Eye (tissue), 1 donor: Measurements from ENCODE around the gene DHX40.
"Not testable (repeated sequence)": the region's sequence is repeated elsewhere in the genome, so short reads cannot be mapped to it uniquely, and the experiment has no call there.

ENCODE experiments used
- DNase-seq: peaks from one replicate; pipeline ENCODE4 v3.0.0-alpha.2; 2015

The DHX40 gene, protein sequence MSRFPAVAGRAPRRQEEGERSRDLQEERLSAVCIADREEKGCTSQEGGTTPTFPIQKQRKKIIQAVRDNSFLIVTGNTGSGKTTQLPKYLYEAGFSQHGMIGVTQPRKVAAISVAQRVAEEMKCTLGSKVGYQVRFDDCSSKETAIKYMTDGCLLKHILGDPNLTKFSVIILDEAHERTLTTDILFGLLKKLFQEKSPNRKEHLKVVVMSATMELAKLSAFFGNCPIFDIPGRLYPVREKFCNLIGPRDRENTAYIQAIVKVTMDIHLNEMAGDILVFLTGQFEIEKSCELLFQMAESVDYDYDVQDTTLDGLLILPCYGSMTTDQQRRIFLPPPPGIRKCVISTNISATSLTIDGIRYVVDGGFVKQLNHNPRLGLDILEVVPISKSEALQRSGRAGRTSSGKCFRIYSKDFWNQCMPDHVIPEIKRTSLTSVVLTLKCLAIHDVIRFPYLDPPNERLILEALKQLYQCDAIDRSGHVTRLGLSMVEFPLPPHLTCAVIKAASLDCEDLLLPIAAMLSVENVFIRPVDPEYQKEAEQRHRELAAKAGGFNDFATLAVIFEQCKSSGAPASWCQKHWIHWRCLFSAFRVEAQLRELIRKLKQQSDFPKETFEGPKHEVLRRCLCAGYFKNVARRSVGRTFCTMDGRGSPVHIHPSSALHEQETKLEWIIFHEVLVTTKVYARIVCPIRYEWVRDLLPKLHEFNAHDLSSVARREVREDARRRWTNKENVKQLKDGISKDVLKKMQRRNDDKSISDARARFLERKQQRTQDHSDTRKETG

DNA sequence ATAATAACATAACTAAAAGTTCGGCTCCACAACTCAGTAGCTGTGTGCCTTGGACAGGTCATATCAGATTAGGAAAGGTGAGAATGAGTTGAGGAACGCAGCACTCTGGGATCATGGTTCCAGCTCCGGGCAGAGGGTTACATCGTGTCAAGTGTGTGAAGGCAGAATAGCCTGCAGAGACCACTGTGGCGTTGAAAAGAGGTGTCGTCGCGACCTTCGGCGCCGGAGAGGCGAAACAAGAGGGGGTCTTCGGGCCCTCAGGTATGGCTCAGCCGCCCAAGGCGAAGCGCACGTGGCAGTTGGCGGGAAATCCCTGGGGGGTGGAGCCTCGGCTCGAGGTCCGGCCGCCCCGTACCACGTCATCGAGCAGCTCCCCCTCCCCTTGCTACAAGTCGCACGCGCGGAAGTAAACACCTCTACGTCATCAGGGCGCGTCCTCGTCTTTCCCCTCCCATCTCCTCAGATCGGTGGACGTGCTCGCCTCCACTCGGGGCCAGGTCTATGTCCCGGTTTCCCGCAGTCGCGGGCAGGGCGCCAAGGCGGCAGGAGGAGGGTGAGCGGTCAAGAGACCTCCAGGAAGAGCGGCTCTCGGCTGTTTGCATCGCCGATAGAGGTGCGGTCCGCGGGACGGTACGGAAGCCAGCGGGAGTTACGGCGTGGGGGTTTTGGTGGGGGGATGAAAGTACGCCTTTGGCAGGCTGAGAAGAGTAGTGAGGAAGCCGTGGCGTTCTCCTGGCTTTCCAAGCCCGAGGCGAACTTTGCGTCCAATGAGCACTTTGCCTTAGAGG lies at the start of gene DHX40:
Gene DHX40, plus strand, starts transcription at position 440 of the 788 bp plus-strand sequence. Its CDS starts 62 bp downstream, at position 502.
- DNase-seq, result peak; percentile 99

DNA sequence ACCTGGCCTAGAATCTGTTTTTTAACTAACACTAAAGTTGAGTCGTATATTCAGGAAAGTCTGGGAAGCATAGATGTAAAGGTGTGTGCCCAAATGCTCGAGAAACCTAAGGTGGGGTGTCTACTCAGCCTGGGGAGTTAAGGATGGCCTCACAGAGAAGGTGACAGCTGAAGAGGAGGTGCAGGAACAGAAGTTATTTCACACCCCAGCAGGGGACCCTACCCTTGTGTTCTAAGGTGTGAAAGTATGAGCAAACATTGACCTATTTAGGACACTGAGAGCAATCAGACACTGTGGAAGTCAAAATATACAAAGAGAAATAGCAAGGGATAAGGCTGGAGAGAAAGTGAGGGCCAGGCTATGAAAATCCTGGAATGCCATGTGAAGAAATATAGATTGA lies 49.0 kb upstream of the DHX40 start:
- no peak for DNase-seq

DNA sequence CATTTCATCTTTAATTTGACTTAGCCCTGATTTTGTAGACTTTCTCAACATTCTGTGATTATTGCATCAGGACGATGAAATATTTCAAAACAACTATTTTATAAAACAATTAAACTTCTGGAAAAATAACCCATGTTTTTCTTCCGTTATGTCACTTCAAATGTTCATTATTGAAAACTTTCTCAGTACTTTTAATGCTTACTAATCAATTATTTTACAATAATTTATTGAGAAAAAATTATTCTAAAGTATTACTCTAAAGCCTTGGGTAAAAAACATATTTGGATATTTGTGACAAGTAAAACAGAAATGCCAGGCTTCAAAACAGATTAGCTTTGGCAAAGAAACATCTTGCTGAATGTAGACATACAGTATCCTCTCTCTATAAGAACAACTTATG lies 46.3 kb upstream of the DHX40 start:
- DNase-seq, result no peak

DNA sequence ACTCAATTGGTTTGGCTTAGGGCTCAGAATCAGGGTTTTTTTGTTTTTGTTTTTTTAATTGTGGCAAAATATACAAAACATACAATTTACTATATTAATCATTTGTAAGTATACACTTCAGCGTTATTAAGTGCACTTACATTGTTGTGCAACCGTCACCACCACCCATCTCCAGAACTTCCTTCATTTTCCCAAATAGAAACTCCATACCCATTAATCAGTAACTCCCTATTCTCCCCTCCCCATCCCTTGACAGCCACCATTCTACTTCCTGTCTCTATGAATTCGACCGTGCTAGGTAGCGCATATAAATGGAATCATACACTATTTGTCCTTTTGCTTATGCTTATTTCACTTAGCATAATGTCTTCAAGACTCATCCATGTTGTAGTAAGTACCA lies 45.2 kb upstream of the DHX40 start:
- no peak for DNase-seq

DNA sequence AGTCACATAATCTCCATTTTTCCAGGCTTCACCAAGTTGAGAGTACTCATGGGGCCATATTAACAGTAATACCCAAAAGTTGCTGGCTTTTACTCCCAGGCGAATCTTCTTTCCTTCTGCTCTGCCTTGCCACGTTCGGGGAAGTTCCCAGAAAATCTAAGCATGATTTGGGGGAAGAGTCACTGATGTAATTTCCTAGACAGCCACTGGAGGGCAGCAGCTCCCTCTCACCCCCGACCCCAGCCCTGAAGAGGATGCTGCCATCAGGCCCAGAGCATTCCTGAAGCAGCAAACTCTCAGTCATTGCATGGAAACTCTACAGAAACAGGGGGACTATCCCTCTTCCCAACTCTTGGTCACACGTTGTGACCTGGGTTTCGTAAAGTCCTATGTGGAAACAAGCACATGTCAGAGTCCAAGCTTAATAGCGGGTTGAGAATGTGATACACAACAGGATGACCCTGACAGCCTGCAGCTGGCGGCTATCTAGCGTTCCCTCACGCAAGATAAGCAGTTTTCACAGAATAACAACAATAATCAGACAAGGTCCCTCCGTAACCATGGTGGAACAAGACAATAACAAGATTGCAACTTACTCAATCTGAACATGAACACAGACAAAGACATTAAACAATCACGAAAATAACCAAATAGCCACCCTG lies 43.8 kb upstream of the DHX40 start:
- peak; percentile 81 for DNase-seq

DNA sequence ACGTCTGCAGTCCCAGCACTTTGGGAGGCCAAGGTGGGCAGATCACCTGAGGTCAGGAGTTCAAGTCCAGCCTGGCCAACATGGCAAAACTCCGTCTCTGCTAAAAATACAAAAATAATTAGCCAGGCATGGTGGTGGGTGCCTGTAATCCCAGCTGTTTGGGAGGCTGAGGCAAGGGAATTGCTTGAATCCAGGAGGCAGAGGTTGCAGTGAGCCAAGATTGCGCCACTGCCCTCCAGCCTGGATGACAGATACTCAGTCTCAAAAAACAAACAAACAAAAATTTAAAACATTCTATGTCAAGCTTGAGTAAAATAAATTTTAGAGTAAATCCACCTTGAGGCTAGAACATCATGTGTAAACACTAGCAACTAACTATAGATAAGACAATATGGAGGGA lies 40.5 kb upstream of the DHX40 start:
- not testable (repeated sequence) for DNase-seq

DNA sequence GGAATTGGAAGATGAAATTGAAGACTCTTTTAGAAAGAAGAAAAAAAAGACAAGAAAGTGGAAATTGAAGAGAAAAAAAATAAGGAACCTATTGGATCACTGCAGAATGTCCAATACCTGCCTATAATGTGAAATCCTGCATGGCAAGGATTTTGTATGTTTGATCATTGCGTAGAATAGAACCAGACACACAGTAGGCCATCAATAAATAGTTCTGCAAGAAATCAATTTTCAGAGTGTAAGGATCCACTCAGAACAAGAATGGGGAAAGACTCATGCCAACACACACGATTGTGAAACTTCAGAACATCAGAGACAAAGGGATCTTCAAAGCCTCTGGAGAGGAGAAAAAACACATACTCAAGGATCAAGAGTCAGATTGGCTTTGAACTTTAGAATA lies 39.7 kb upstream of the DHX40 start:
- no peak for DNase-seq

DNA sequence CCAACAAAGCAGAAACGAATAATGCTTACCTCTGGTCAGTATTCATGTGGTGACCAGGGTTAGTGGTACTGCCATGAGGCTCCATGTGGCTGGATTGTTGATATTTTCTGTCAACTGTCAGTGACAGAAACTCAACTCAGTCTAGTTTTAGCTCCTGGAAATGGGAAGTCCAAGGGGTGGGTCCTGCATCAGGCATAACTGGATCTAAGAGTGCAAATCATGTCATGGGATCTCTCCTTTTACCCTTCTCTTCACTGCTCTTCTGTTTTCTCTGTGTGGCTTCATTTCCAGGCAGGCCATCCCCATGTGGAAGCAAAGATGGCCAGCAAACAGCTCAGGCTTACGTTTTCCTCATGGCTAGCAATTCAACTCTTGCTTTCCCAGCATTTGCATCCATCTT lies 39.0 kb upstream of the DHX40 start:
- no peak for DNase-seq

DNA sequence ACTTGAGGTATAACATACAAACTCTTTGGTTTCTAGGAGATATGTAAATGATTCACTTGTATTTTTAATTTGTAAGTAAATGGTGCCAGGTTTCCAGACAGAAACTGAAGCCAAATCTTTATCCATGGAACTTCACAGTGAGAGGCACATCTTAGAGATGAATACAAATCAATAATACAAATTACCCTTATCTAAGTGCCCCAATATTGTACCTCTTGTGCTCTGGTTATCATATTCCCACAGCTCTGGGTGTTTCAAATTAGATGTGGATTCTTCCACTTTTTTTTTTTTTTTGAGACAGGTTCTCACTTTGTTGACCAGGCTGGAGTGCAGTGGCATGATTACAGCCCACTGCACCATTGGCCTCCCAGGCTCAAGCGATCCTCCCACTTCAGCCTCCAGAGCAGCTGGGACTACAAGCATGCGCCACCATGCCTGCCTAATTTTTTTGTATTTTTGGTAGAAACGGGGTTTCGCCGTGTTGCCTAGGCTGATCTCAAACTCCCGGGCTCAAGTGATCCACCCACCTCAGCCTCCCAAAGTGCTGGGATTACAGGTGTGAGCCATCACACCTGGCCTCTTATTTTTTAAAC lies 38.0 kb upstream of the DHX40 start:
- no peak for DNase-seq

DNA sequence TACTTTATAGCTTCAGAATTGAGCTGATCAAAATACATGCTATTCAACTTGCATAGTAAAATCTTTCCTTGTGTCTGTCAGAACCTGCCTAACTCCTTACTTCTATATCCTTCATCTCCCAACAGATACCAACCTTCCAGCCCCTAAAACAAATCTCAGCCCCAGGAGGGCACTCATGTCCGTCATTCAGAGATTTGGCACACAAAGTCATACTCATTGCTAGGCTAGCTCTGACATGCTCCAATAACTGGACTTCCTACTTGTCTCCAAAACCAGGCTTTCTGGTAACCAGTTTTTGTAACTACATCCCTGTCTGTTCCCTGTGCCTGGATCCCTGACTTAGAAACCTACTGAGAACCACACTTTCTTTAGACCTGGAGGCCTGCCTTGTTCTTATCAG lies 37.5 kb upstream of the DHX40 start:
- no peak for DNase-seq

DNA sequence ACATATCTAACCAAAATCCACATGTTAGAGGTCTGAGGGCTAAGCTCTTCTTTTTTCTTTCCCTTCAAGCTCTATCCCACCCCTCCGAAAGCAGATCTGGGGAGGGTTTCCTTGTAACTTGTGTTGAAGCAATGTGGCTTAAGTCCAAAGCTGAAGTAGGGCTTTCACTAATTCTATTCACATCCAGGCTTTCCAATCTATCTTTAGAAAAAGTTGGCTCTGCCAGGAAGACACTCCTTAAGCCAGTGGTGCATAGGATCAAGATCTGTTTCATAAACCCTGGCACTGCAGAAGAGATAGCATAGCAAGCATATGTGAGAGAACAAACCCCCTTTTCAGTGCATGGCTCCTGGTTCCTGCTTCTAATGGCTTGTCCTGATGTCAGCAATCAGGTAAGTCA lies 34.9 kb upstream of the DHX40 start:
- DNase-seq, result no peak

DNA sequence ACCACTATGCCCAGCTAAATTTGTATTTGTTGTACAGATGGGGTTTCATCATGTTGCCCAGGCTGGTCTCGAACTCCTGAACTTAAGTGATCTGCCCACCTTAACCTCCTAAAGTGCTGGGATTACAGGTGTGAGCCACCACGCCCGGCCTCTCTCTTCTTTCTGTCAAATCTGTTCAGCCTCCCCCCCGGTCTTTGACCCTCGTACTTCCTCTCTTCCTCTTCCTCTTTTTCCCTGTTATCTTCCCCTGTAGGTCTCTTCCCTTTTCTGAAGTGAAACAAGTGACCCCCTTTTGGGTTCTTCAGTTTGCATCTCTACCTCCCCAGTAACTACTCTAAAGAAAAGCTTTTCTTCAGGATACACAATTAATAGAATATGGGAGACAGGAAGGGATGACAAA lies 31.7 kb upstream of the DHX40 start:
- no peak for DNase-seq

DNA sequence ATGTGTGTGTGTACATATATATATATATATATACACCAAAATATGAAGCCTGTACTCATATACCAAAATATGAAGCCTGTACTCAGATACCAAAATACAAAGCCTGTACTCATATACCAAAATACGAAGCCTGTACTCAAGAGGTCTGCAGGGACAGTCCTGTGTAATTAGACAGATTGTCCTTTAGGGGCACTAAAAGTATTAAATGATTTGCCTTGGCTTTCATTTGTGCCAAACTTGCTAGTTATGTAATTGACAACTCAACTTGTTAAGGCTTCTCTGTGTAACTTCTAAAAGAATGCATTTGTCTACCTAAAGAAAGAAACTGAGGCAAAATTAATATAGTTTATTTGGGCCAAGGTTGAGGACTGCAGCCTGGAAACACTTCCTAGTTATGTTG lies 30.8 kb upstream of the DHX40 start:
- no peak for DNase-seq

DNA sequence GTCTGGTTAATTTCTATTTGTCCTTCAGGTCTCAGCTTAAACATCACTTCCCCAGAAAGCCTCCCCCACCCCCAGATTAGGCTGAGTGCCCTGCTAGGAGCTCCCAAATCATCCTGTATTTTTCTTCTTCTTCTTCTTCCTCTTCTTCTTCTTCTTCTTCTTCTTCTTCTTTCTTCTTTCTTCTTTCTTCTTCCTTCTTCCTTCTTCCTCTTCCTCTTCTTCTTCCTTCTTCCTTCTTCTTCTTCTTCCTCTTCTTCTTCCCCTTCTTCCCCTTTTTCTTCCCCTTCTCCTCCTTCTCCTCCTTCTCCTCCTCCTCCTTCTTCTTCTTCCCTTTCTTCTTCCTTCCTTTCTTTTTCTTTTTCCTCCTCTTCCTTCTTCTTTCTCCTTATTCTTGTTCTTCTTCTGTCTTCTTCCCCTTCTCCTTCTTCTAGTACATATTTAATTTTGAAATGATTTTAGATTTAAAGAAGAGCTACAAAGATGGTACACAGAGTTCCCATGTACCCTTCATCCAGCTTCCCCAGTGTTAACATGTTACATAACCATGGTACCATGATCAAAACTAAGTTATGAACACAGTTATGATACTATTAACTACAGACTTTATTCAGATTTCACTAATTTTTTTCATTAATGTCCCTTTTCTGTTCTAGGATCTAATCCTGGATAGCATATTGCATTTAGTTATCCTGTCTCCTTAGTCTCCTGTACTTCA lies 27.1 kb upstream of the DHX40 start:
- no peak for DNase-seq

DNA sequence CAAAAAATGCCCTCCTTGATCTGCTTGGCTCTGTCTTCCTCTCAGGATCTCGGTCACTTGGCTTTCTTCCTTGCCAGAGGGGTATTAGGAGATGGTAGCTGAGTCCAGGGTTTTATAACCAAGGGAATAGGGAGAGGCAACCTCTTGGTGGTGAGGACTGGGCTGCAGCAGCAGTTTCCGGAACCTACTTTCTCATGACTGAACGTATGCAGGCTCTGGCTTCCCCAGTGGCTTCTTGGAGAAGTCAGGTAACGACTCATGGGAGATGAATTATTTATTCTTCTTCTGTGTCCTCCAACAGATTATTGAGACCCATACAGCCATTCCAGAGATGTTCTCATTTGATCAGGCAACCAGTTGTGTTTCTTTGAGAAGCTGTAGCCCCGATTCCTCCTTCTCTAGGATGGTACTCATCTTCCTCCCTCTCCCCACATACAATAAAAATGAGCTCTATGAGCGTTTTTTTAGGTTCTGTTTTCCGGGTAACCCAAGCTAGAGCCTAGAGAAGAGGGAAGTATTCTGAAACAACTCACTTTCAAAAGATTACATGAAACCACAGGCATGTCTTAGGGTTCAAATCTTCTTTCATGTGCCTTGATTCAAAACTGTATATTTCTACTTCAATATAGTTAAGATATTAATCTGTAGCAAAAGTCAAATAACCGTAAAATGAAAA lies 22.3 kb upstream of the DHX40 start:
- DNase-seq, result no peak

DNA sequence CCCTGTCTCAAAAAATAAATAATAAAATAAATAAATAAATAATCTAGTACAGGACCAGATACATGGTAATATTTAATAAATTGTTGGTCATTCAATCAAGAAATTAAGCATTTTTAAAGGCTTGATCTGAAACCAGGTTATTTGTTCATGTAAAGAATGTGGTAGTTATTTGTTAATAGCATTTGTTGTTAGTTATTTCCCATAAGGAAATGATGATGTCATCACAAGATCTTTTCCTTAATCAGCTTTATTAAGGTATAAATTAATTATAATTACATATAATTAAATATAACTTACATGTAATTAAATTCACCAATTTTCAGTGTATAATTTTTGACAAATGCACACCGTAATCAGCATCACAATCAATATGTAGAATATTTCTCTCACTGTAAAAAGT lies 19.5 kb upstream of the DHX40 start:
- no peak for DNase-seq

DNA sequence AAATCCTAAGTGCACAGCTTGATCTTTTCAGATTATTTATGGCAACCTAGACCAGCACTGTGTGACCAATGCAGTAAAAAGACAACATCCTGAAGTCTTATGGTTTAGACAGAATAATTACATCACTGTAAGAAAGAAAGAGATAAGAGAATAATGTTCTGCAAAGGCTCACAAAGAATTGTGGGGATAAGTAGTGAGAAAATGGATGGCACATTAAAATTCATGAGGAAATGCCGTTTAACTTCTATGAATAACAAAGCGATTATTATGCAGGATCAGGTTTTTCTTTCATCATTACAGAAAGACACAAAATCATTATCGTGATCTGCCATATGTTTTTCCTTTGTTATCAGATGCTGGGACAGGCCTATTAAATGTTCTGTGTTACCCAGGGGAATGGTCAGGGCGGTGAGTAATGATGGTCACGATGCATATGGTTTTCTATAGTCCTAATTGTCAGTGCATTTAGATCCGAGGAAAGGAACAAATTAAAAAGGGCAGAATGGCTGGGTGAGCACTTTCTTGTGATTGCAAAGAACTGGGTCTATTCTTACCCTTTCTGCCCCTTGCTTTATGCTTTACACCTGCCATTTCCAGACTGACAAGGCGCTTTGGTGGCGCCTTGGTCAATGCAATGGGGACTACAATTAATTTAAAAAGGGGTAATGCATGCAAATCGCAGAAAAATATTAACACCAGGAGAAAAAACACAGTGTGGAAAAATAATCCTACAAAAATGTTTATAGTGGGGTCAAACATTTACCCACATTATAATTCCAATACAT lies 18.1 kb upstream of the DHX40 start:
- DNase-seq, result peak; percentile 70

DNA sequence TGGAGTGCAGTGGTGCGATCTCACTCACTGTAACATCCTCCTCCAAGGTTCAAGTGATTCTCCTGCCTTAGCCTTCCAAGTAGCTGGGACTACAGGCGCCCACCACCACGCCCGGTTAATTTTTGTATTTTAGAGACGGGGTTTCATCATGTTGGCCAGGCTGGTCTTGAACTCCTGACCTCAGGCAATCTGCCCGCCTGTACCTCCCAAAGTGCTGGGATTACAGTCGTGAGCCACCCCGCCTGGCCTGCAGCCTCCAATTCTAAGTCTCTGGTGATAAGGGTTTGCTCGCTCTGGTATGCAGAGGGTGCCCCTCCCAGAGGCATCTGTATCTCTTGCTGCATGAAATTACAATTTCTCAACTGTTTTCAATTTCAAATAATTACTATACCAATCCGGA lies 16.4 kb upstream of the DHX40 start:
- not testable (repeated sequence) for DNase-seq

DNA sequence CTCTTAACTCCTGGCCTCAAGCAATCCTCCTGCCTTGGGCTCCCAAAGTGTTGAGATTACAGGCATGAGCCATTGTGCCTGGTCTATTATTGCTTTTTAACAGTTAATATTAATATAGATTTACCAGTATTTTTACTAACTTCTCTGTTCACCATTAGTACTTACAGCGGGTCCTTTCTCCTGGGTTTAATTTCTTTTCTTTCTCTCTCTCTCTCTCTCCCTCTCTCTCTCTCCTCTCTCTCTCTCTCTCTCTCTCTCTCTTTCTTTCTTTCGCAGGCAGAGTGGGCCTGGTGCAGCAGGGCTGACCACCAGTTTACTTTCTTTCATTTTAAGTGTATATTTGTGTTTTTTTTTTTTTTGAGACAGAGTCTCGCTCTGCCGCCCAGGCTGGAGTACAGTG lies 14.7 kb upstream of the DHX40 start:
- DNase-seq, result no peak

DNA sequence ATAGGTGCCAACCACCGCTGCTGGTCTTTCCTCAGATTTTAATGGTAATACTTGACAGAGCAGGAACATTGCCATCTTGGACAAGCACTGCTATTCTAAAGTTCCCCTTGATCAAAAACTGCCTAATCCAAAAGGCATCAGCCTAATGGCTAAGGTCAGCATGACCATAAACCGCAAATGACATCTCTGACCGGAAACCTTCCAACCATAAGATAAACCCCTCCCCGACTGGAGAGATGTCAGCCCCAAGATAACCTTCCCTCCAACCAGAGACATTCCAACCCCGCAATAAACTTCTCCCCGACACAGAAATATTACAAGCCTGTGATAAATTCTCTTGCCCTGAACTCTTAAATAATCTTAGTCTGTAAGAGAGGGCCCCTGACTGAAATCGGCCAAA lies 7.4 kb upstream of the DHX40 start:
- DNase-seq, result no peak
